Body of pancreas (tissue), 4 donors: Measurements from ENCODE around the gene IRGQ. TPM values are rescaled to one million over a fixed set of nuclear protein-coding genes. Genes with fewer than 3 reads are reported as not detected.

ENCODE experiments used
- ATAC-seq: fragments of 150-250 bp; one replicate; pipeline ENCODE4 v1.9.1; 2016
- DNase-seq, 4 donors: peaks; one replicate each; pipeline ENCODE4 v3.0.0-alpha.2; 2019
- H3K27ac ChIP-seq, 4 donors: fragments of 200-600 bp; sonication (generic); 1 replicate in 3 of 4; 2 replicates in 1 of 4; pipeline versions ENCODE4 v1.5.1 to v1.6.1; 2016 to 2019; ENCODE audit warnings: mild to moderate bottlenecking in 1 of 4, mixed read lengths in 1 of 4, moderate library complexity in 1 of 4
- H3K27me3 ChIP-seq, 2 donors: fragments of 200-600 bp; sonication (generic); one replicate each; pipeline ENCODE4 v1.6.0; 2016; ENCODE audit warnings: mild to moderate bottlenecking in 1 of 2
- H3K36me3 ChIP-seq, 2 donors: fragments of 200-600 bp; sonication (generic); replicated peaks in 1 of 2; 2 replicates each; pipeline ENCODE4 v1.5.1; 2016; ENCODE audit warnings: low read depth in 2 of 2; ENCODE audit not compliant: insufficient read depth in 1 of 2
- H3K4me1 ChIP-seq: fragments of 200-600 bp; sonication (generic); one replicate; pipeline ENCODE4 v1.6.0; 2016
- H3K4me3 ChIP-seq, 2 donors: fragments of 200-600 bp; sonication (generic); 1 replicate in 1 of 2; 2 replicates in 1 of 2; pipeline ENCODE4 v1.5.1; 2016 to 2019
- H3K9me3 ChIP-seq, 3 donors: fragments of 200-600 bp; sonication (generic); 1 replicate in 2 of 3; 2 replicates in 1 of 3; pipeline ENCODE4 v1.5.1; 2016
- CTCF ChIP-seq, 7 experiments: fragments of 450-650 bp in 4 of 7; fragments of 200-600 bp in 3 of 7; sonication (generic) in 3 of 7; IDR thresholded peaks; one replicate each; pipeline ENCODE4 v1.5.1; 2016 to 2019; ENCODE audit warnings: antibody characterized with exemption in 7 of 7
- POLR2A ChIP-seq, 3 donors: fragments of 450-650 bp; IDR thresholded peaks; one replicate each; pipeline ENCODE4 v1.6.1; 2016; ENCODE audit warnings: antibody characterized with exemption in 3 of 3, mild to moderate bottlenecking in 2 of 3
- WGBS, 2 donors: methylation state at CpG; one replicate each; pipeline ENCODE4 v1.1.5; 2017; 5-methylcytosine and 5-hydroxymethylcytosine counted together
- intact Hi-C: fragments of 100-400 bp; cut with DNase I; formaldehyde crosslinking; loops from one replicate; pipeline ENCODE4 v1.15.1; 2023
- total RNA-seq, 2 donors: library from RNA; depleted of rRNA; stranded (reverse); fragments of >200 nt; gene quantifications; one replicate each; pipeline ENCODE4 v1.1.0, GENCODE V29; 2016

IRGQ gene
- total RNA-seq, 2 donors from 2014 or later, result 9.1 to 20.1 TPM

- Histone ChIP-seq H3K9me3 (no peaks in the 10 kb centered on the region), H3K36me3 (no peaks in the 10 kb centered on the region), H3K27me3 (no peaks in the 10 kb centered on the region), H3K27ac (no peak overlapping the region), H3K4me1 (peaks cover 15% of the 10 kb centered on the region), H3K4me3 (no peak overlapping the region)
- ATAC-seq (no peak), DNase-seq (no peak)
- WGBS, 2 donors, result 72 to 81% methylated on average over 2 of the region's 2 CpGs
- intact Hi-C loops, result no loop called here
- TF ChIP-seq CTCF (IDR thresholded peaks at IDR 0.05), result no peak
- no peak for TF ChIP-seq POLR2A (IDR thresholded peaks at IDR 0.05)
Observed at GRCh38 chr19:43641333-43641732, 45.4 kb upstream of the IRGQ start.

GRCh38 chr19:43640424-43640757 lies 44.5 kb upstream of the IRGQ start:
- Histone ChIP-seq H3K27me3 (no peaks in the 10 kb centered on the region), H3K4me1 (peaks cover 15% of the 10 kb centered on the region), H3K9me3 (no peaks in the 10 kb centered on the region), H3K27ac (no peak overlapping the region), H3K36me3 (no peaks in the 10 kb centered on the region), H3K4me3 (peak overlapping the region in 1 of 2 donors; percentile 41)
- ATAC-seq (no peak), DNase-seq (no peak)
- TF ChIP-seq POLR2A (IDR thresholded peaks at IDR 0.05) (no peak), CTCF (IDR thresholded peaks at IDR 0.05) (no peak)
- WGBS, 2 donors, result 7 to 8% methylated on average over 9 of the region's 9 CpGs
- intact Hi-C loops, result no loop called here

DNA sequence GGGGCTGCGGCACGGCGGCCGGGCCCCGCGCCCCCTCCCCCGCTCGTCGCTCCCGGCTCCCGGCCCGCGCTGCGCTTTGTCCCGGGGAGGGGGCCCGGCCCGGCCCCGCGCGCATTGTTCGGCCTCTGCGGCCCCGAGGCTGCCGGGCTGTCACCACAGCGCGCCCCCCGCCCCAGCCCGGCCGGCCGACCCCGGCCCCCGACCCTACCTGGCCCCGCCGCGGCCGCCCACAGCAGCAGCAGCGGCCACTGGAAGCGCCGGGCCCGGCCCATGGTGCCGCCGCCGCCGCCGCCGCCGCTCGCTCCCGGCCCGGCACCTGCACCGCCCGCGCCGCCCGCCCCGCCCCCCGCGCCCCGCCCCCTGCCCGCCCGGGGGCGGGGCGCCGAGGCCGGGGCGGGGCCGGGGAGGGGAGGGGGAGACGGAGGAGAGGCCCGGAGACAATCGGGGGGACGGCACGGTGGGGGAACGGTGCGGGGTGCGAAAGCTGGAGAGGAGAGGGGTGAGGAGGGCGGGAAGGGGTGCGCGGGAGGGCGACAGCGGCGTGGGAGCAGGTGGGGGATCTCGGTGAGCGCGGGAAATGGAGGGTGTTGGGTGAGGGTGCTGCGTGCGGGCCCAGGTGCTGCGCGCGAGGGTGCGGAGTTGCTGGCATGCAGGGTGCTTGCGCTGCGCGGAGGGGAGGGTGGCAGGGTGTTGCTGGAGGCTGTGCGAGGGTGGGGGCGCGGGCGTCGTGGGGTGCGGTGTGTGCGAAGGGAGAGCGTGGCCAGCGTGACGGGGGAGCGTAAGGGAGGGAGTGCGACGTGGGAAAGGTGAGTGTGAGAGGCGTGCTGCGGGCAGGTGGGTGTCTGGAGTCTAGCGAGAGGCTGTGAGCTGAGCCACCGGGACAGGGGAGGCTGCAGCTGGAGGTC lies 43.8 kb upstream of the IRGQ start, which contains the start of gene CADM4:
Gene CADM4 (minus strand): TSS at position 332 of the 905 bp plus-strand sequence. CDS start 60 bp downstream, at position 272.
- Histone ChIP-seq H3K36me3 (no peaks in the 10 kb centered on the region), H3K27ac (peak within 1 kb of the TSS in 1 of 4 donors; percentile 38), H3K4me3 (peak within 1 kb of the TSS; percentile 41 to 47), H3K4me1 (peaks cover 18% of the 10 kb centered on the region), H3K9me3 (no peaks in the 10 kb centered on the region), H3K27me3 (no peaks in the 10 kb centered on the region)
- intact Hi-C loops, result no loop called here
- 0 to 1% methylated on average over 29 to 83 of the region's 110 CpGs for WGBS, 2 donors
- DNase-seq (peak; percentile 43 to 57 (median 52)), ATAC-seq (peak; percentile 85)
- TF ChIP-seq CTCF (IDR thresholded peaks at IDR 0.05) (no peak), POLR2A (IDR thresholded peaks at IDR 0.05) (peak in 1 of 3 donors; percentile 32)

DNA sequence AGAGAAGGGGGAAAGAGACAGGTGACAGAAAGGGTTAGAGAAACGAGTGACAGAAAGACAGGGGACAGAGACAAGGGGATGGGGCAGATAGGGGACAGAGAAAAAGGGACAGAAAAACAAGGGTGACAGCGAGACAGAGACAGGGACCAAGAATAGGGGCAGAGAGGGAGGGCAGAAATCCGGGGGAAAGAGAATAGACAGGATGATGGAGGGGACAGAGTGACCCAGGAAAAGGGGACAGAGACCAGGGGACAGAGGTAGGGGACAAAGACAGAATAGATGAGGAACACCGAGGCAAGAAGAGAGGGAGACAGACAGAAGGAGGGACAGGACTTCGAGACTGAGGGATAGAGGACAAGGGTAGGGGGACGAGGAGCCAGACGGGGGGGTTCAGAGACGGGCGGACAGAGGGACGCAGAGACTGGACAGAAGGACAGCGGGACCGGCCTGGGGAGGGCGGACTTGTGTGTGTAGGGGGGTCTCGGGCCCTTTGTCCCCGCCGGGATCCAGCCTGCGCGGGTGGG lies 43.1 kb upstream of the IRGQ start:
- no peak overlapping the region for H3K27ac ChIP-seq
- no peaks in the 10 kb centered on the region for H3K27me3 ChIP-seq
- 8 to 9% methylated on average over 13 to 18 of the region's 18 CpGs for WGBS, 2 donors
- no peaks in the 10 kb centered on the region for H3K9me3 ChIP-seq
- no peak for TF ChIP-seq CTCF (IDR thresholded peaks at IDR 0.05)
- no peak for TF ChIP-seq POLR2A (IDR thresholded peaks at IDR 0.05)
- DNase-seq (no peak), ATAC-seq (no peak)
- H3K4me1 ChIP-seq, result peaks cover 19% of the 10 kb centered on the region
- intact Hi-C loops, result no loop called here
- no peaks in the 10 kb centered on the region for H3K36me3 ChIP-seq
- H3K4me3 ChIP-seq, result peak overlapping the region in 1 of 2 donors; percentile 25
